Loucy (cell line): ENCODE measurements around the gene PACSIN3.

Source experiments
- H2AFZ ChIP-seq: fragments of 200-600 bp; sonication (generic); 2 replicates; pipeline ENCODE4 v1.6.0; 2016; ENCODE audit warnings: antibody characterized with exemption, mild to moderate bottlenecking, low read length, moderate library complexity
- H3F3A ChIP-seq: fragments of 200-600 bp; 2 replicates; pipeline ENCODE4 v1.6.0; 2016; ENCODE audit warnings: antibody characterized with exemption, low read depth, mild to moderate bottlenecking
- H3K27me3 ChIP-seq: fragments of 200-600 bp; sonication (generic); 2 replicates; pipeline ENCODE4 v1.6.1; 2014; ENCODE audit warnings: low read length, mild to moderate bottlenecking; ENCODE audit not compliant: insufficient read depth, poor library complexity, severe bottlenecking
- H3K36me3 ChIP-seq: fragments of 200-600 bp; sonication (generic); 2 replicates; pipeline ENCODE4 v1.6.1; 2016; ENCODE audit warnings: low read length; ENCODE audit not compliant: insufficient read depth
- H3K4me1 ChIP-seq: fragments of 200-600 bp; sonication (generic); 2 replicates; pipeline ENCODE4 v1.5.1; 2014; ENCODE audit warnings: low read length, mild to moderate bottlenecking; ENCODE audit not compliant: insufficient read depth, poor library complexity, severe bottlenecking
- H3K4me2 ChIP-seq: fragments of 200-600 bp; sonication (generic); 2 replicates; pipeline ENCODE4 v1.6.0; 2014; ENCODE audit warnings: antibody characterized with exemption, low read length, low read depth, mild to moderate bottlenecking; ENCODE audit not compliant: poor library complexity, severe bottlenecking
- H3K4me3 ChIP-seq: fragments of 200-600 bp; sonication (generic); 2 replicates; pipeline ENCODE4 v1.5.1; 2014; ENCODE audit warnings: low read length, mild to moderate bottlenecking, mixed read lengths; ENCODE audit not compliant: poor library complexity, severe bottlenecking
- H3K79me2 ChIP-seq: fragments of 200-600 bp; sonication (generic); 2 replicates; pipeline ENCODE4 v1.6.1; 2014; ENCODE audit warnings: low read length; ENCODE audit not compliant: insufficient read depth
- H3K9ac ChIP-seq: fragments of 200-600 bp; sonication (generic); 2 replicates; pipeline ENCODE4 v1.6.0; 2014; ENCODE audit warnings: mild to moderate bottlenecking, low read depth, low read length, moderate library complexity; ENCODE audit not compliant: poor library complexity, severe bottlenecking
- H3K9me2 ChIP-seq: fragments of 200-600 bp; sonication (generic); replicated peaks from 2 replicates; pipeline ENCODE4 v1.6.1; 2016; ENCODE audit warnings: low read depth, low read length, mixed read lengths
- H3K9me3 ChIP-seq: fragments of 200-600 bp; sonication (generic); 2 replicates; pipeline ENCODE4 v1.6.1; 2014; ENCODE audit warnings: mild to moderate bottlenecking, antibody characterized with exemption, low read length, low read depth; ENCODE audit not compliant: insufficient read depth
- H4K20me1 ChIP-seq: fragments of 200-600 bp; sonication (generic); 2 replicates; pipeline ENCODE4 v1.6.0; 2014; ENCODE audit warnings: antibody characterized with exemption, low read length, mild to moderate bottlenecking; ENCODE audit not compliant: insufficient read depth, poor library complexity, severe bottlenecking
- CTCF ChIP-seq: fragments of 200-600 bp; sonication (generic); conservative IDR thresholded peaks from 2 replicates; pipeline ENCODE4 v1.5.1; 2014; ENCODE audit warnings: mild to moderate bottlenecking, antibody characterized with exemption, low read length
- EZH2phosphoT487 ChIP-seq: fragments of 200-600 bp; IDR thresholded peaks from 2 replicates; pipeline ENCODE4 v1.6.1; 2018; ENCODE audit warnings: antibody characterized with exemption, mild to moderate bottlenecking, moderate library complexity, borderline replicate concordance

PACSIN3 gene

GRCh38 chr11:47160753-47161133 lies 25.5 kb downstream of the PACSIN3 start:
- Histone ChIP-seq H2AFZ (no peak overlapping the region), H3K4me3 (no peak overlapping the region), H3F3A (no peaks in the 10 kb centered on the region), H3K9me2 (no peaks in the 10 kb centered on the region), H3K9ac (no peak overlapping the region), H4K20me1 (peaks cover 3% of the 10 kb centered on the region), H3K9me3 (no peaks in the 10 kb centered on the region), H3K4me2 (no peak overlapping the region), H3K36me3 (peaks cover 30% of the 10 kb centered on the region; the same call in 1 of the 2 replicates), H3K79me2 (no peaks in the 10 kb centered on the region), H3K27me3 (no peaks in the 10 kb centered on the region), H3K4me1 (peaks cover 8% of the 10 kb centered on the region)
- TF ChIP-seq CTCF: no peak
- TF ChIP-seq EZH2phosphoT487: no peak

GRCh38 chr11:47158242-47158641 lies 28.0 kb downstream of the PACSIN3 start:
- Histone ChIP-seq H3K4me3 (no peak overlapping the region), H3K9me3 (no peaks in the 10 kb centered on the region), H3K9me2 (no peaks in the 10 kb centered on the region), H3K36me3 (peaks cover 9% of the 10 kb centered on the region; the same call in 1 of the 2 replicates), H3K4me2 (no peak overlapping the region), H2AFZ (no peak overlapping the region), H3F3A (no peaks in the 10 kb centered on the region), H3K79me2 (no peaks in the 10 kb centered on the region), H3K9ac (no peak overlapping the region), H3K27me3 (no peaks in the 10 kb centered on the region), H3K4me1 (peaks cover 31% of the 10 kb centered on the region), H4K20me1 (peaks cover 3% of the 10 kb centered on the region)
- TF ChIP-seq CTCF: no peak
- TF ChIP-seq EZH2phosphoT487: no peak

- peaks cover 34% of the 10 kb centered on the region for H3K4me1 ChIP-seq
- TF ChIP-seq EZH2phosphoT487: no peak
- no peak for TF ChIP-seq CTCF
Observed at GRCh38 chr11:47157805-47158204, 28.4 kb downstream of the PACSIN3 start.

More at GRCh38 chr11:47157805-47158204, 28.4 kb downstream of the PACSIN3 start:
- Histone ChIP-seq H3K9me2 (no peaks in the 10 kb centered on the region), H3K4me3 (no peak overlapping the region), H4K20me1 (peaks cover 3% of the 10 kb centered on the region), H3K9me3 (no peaks in the 10 kb centered on the region), H3F3A (no peaks in the 10 kb centered on the region), H3K79me2 (no peaks in the 10 kb centered on the region), H3K9ac (no peak overlapping the region), H3K36me3 (peaks cover 5% of the 10 kb centered on the region; the same call in 1 of the 2 replicates), H2AFZ (no peak overlapping the region), H3K27me3 (no peaks in the 10 kb centered on the region), H3K4me2 (no peak overlapping the region)
